Prostate gland (tissue), 2 donors: ENCODE data around the gene SLC44A4. TPM values are rescaled to one million over a fixed set of nuclear protein-coding genes. Genes with fewer than 3 reads are reported as not detected.
"Not testable (repeated sequence)": the region's sequence is repeated elsewhere in the genome, so short reads cannot be mapped to it uniquely, and the experiment has no call there.

Experiments
- DNase-seq: peaks from one replicate; pipeline ENCODE4 v3.0.0-alpha.2; 2019; ENCODE audit warnings: low spot score
- H3K27ac ChIP-seq, 2 donors: fragments of 200-600 bp; sonication (generic); 2 replicates each; pipeline ENCODE4 v1.5.1; 2017 to 2019
- H3K27me3 ChIP-seq: fragments of 200-600 bp; sonication (generic); replicated peaks from 2 replicates; pipeline ENCODE4 v1.5.1; 2019; ENCODE audit not compliant: insufficient read depth
- H3K36me3 ChIP-seq, 2 donors: fragments of 200-600 bp; sonication (generic); 1 replicate in 1 of 2; 2 replicates in 1 of 2; pipeline versions ENCODE4 v1.5.1 to v1.8.1; 2017 to 2019
- H3K4me1 ChIP-seq: fragments of 200-600 bp; sonication (generic); replicated peaks from 2 replicates; pipeline ENCODE4 v1.5.1; 2019
- H3K4me3 ChIP-seq, 2 donors: fragments of 200-600 bp; sonication (generic); 2 replicates each; pipeline ENCODE4 v1.5.1; 2017 to 2019
- H3K9me3 ChIP-seq: fragments of 200-600 bp; sonication (generic); 2 replicates; pipeline ENCODE4 v1.5.1; 2017
- POLR2A ChIP-seq: fragments of 450-650 bp; IDR thresholded peaks from one replicate; pipeline ENCODE4 v1.6.1; 2016; ENCODE audit warnings: antibody characterized with exemption, mild to moderate bottlenecking
- POLR2AphosphoS5 ChIP-seq: sonication (generic); formaldehyde crosslinking; IDR thresholded peaks from one replicate; pipeline ENCODE4 v1.6.1; 2017; ENCODE audit warnings: antibody characterized with exemption
- WGBS: methylation state at CpG from one replicate; pipeline ENCODE4 v1.1.5; 2018; 5-methylcytosine and 5-hydroxymethylcytosine counted together
- intact Hi-C: fragments of 100-400 bp; cut with DNase I; formaldehyde crosslinking; loops from one replicate; pipeline ENCODE4 v1.14.2; 2022
- total RNA-seq, 2 donors: library from RNA; depleted of rRNA; stranded (reverse); fragments of >200 nt; gene quantifications; one replicate each; pipeline ENCODE4 v1.1.0, GENCODE V29; 2016
- TF ChIP-seq, protein P1 (sequence below), 4 experiments: fragments of 200-600 bp in 2 of 4; fragments of 450-650 bp in 2 of 4; sonication (generic) in 2 of 4; IDR thresholded peaks; 1 replicate in 3 of 4; 2 replicates in 1 of 4; pipeline ENCODE4 v1.5.1; 2016 to 2019; ENCODE audit warnings: antibody characterized with exemption in 4 of 4, mild to moderate bottlenecking in 2 of 4, moderate library complexity in 2 of 4

The SLC44A4 gene
- total RNA-seq, 2 donors from 2014 or later, result 125 to 332 TPM

DNA sequence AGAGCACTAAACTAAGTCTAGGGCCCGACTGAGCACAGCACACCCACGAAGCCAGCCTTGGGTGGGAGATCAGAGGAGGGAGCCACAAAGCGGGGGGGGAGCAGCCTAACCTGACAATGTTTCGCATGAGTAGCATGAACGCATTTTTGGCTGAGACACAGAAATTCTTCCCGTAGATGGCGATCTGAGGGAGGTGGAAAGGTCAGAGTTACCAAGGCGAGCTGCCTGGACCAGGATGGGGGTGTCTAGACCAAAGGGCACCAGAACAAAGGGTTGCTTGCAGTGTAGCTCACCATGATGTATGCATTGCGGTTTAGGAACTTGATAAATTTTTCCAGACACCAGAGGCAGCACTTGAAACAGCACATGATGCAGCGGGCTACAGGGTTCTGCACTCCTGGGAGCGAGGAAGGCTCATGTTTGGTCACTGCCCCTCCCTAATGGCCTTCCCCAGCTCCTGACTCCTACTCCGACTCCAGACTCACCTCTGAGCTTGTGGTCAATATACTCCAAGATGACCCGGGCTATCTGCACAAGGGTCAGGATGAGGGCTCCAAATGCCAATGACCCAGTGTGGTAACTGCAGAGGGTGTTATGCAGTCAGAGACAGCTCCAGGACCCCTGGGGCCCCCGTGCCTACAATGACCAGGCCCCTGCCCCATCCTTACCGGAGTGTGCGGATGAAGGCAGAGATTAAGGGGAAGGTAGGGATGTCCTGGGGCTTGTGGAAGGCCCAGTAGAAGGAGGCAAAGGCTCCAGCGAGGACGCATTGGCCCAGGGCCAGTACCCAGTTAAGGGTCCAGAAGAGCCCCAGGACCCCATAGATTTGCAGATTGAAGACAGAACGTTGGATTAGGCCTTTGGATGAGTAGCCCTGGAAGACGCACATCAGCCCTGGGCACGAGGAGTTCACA is 13.3 kb downstream of the SLC44A4 start:
- TF ChIP-seq, protein P1, sequence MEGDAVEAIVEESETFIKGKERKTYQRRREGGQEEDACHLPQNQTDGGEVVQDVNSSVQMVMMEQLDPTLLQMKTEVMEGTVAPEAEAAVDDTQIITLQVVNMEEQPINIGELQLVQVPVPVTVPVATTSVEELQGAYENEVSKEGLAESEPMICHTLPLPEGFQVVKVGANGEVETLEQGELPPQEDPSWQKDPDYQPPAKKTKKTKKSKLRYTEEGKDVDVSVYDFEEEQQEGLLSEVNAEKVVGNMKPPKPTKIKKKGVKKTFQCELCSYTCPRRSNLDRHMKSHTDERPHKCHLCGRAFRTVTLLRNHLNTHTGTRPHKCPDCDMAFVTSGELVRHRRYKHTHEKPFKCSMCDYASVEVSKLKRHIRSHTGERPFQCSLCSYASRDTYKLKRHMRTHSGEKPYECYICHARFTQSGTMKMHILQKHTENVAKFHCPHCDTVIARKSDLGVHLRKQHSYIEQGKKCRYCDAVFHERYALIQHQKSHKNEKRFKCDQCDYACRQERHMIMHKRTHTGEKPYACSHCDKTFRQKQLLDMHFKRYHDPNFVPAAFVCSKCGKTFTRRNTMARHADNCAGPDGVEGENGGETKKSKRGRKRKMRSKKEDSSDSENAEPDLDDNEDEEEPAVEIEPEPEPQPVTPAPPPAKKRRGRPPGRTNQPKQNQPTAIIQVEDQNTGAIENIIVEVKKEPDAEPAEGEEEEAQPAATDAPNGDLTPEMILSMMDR (IDR thresholded peaks at IDR 0.05), result no peak
- no peak for TF ChIP-seq POLR2AphosphoS5
- TF ChIP-seq POLR2A, result no peak
- H3K4me1 ChIP-seq, result peaks cover 13% of the 10 kb centered on the region
- H3K27ac ChIP-seq, result peak overlapping the region; percentile 91 to 97
- H3K9me3 ChIP-seq, result no peaks in the 10 kb centered on the region
- intact Hi-C loops, result loop anchor here (2.0 kb wide), 1 partner anchor 31 kb away; the partner anchor contains the start of gene EHMT2
- DNase-seq, result no peak
- H3K27me3 ChIP-seq, result no peaks in the 10 kb centered on the region
- H3K4me3 ChIP-seq, result no peak overlapping the region
- H3K36me3 ChIP-seq, result no peaks in the 10 kb centered on the region
- WGBS, result 85% methylated on average over 21 of the region's 21 CpGs

DNA sequence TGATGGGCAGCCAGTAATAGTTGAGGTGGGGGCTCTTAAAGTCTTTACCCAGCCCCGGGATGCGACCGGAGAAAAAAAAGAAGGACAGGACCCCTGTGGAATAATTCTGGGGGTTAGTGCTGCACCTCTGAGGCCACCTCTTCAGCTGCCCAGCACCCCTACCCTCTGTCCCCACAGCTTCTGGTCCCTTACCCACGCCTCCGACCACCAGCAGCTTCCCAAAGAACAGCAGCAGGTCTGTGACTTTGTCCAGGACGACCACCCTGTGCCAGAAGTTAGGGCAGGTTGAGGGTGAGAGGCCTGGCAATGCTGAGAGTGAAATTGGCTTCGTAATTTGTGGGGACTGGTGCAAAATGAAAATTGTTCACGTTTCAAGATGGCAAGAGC is 14.0 kb downstream of the SLC44A4 start:
- DNase-seq, result no peak
- intact Hi-C loops, result loop anchor here (2.0 kb wide), 1 partner anchor 32 kb away; the partner anchor contains the start of gene EHMT2
- WGBS, result 85% methylated on average over 8 of the region's 8 CpGs
- TF ChIP-seq POLR2AphosphoS5 (no peak), POLR2A (no peak)
- TF ChIP-seq, protein P1 (IDR thresholded peaks at IDR 0.05), result no peak
- Histone ChIP-seq H3K4me3 (no peak overlapping the region), H3K27me3 (no peaks in the 10 kb centered on the region), H3K4me1 (peaks cover 10% of the 10 kb centered on the region), H3K9me3 (no peaks in the 10 kb centered on the region), H3K36me3 (no peaks in the 10 kb centered on the region), H3K27ac (peak overlapping the region; percentile 91 to 97)

DNA sequence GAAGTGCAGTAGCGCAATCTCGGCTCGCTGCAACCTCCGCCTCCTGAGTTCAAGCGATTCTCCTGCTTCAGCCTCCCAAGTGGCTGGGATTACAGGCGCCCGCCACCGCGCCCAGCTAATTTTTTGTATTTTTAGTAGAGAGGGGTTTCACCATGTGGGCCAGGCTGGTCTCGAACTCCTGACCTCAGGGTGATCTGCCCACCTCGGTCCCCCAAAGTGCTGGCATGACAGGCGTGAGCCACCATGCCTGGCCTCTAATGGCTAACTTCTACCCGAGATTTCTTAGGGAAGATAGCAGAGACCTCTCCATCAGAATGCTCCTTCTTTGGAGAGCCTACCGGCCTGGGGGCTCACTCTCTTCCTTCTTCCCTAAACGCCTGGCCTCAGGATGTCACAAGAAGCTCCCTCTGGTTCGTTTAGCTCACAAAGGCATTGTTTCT is 14.7 kb downstream of the SLC44A4 start:
- not testable (repeated sequence) for H3K27me3 ChIP-seq, H3K36me3 ChIP-seq, H3K9me3 ChIP-seq, DNase-seq
- Histone ChIP-seq H3K27ac (peak overlapping the region; percentile 91 to 97), H3K4me3 (peak overlapping the region; percentile 26 to 28), H3K4me1 (peaks cover 10% of the 10 kb centered on the region)
- WGBS, result 18% methylated on average over 16 of the region's 16 CpGs
- intact Hi-C loops, result loop anchor here (2.0 kb wide), 1 partner anchor 33 kb away; the partner anchor contains the start of gene EHMT2
- TF ChIP-seq, protein P1 (IDR thresholded peaks at IDR 0.05), result peak in 1 of 4 experiments; percentile 5

DNA sequence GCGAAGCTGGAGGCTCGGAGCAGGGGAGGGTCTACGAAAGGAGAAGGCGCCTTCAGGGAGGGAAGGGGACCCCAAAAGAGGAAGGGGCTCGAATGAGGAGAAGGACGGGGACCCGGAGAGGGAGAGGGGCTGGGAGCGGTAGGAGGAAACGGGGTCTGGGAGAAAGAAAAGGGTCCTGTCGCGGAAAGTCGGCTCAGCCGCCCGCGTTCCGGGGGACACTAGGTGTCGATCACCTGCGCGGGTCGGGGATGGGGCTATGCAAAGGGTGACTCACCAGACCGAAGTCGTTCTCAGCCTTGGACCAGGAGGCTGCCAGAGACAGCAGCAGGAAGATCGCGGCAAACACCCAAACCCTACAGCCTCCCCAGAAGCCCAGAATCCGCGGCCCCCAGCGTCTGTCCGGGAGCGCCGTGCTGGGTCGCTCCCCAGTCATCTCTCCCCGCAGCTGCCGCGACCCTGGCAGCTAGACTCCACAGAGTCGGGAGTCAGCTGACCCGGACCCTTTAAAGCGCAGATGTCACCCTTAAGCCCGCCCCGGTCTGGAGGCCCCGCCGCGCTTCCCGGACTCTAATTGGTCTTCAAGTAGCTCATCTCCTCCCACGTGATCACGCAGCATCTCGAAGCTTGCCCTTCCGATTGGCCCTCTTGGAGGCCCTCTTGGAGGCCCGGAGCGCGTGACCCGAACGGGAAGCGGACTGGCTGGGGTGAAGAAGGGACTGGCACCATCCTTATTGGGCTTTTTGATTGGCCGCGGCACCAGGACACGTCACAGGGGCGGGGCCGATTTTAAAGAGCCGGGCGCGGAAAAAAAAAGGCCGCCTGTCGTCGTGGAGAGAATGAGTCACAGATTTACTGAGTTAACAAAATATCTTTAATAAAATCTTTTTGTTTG is 16.2 kb downstream of the SLC44A4 start, which contains the start of gene NEU1:
TSS of gene NEU1 (minus strand) at position 478 of the 892 bp plus-strand sequence. CDS start at position 433, 45 bp downstream.
- Histone ChIP-seq H3K27ac (peak within 1 kb of the TSS; percentile 92 to 97), H3K36me3 (no peaks in the 10 kb centered on the region), H3K9me3 (no peaks in the 10 kb centered on the region), H3K4me3 (peak within 1 kb of the TSS; percentile 69 to 84), H3K27me3 (no peaks in the 10 kb centered on the region), H3K4me1 (peaks cover 7% of the 10 kb centered on the region)
- TF ChIP-seq, protein P1 (IDR thresholded peaks at IDR 0.05), result peak in 2 of 4 experiments; percentile 3 to 15
- TF ChIP-seq POLR2AphosphoS5 (peak; percentile 100), POLR2A (peak; percentile 99)
- DNase-seq, result peak; percentile 100
- WGBS, result under 1% methylated on average over 63 of the region's 64 CpGs
- intact Hi-C loops, result no loop called here
